Neural cell (in vitro differentiated cells): Measurements from ENCODE around the gene MAST4. TPM values are rescaled to one million over a fixed set of nuclear protein-coding genes. Genes with fewer than 3 reads are reported as not detected.

Source experiments
- H2AFZ ChIP-seq: fragments of 200-600, 300-800 bp; sonication (generic), shearing (Covaris generic); 2 replicates; pipeline ENCODE4 v1.6.0; 2014; ENCODE audit warnings: low read depth, mild to moderate bottlenecking, antibody characterized with exemption, low read length, moderate library complexity
- H3F3A ChIP-seq: fragments of 200-600 bp; shearing (Covaris generic); 2 replicates; pipeline ENCODE4 v1.6.1; 2016; ENCODE audit warnings: mild to moderate bottlenecking, moderate library complexity, mixed read lengths, antibody characterized with exemption, low read length; ENCODE audit not compliant: insufficient read depth, poor library complexity, severe bottlenecking
- H3K27ac ChIP-seq: fragments of 200-600, 300-800 bp; sonication (generic), shearing (Covaris generic); 2 replicates; pipeline ENCODE4 v1.5.1; 2014; ENCODE audit warnings: mild to moderate bottlenecking, low read length, moderate library complexity
- H3K27me3 ChIP-seq: fragments of 300-800, 200-600 bp; sonication (generic), shearing (Covaris generic); 2 replicates; pipeline ENCODE4 v1.6.0; 2014; ENCODE audit warnings: mild to moderate bottlenecking, low read depth, low read length, moderate library complexity; ENCODE audit not compliant: insufficient read depth
- H3K36me3 ChIP-seq: fragments of 300-800, 200-600 bp; sonication (generic), shearing (Covaris generic); 2 replicates; pipeline ENCODE4 v1.5.1; 2014; ENCODE audit warnings: mild to moderate bottlenecking, antibody characterized with exemption, low read length, moderate library complexity; ENCODE audit not compliant: insufficient read depth
- H3K4me2 ChIP-seq: fragments of 300-800, 200-600 bp; sonication (generic), shearing (Covaris generic); 2 replicates; pipeline ENCODE4 v1.6.0; 2014; ENCODE audit warnings: mild to moderate bottlenecking, low read length
- H3K4me3 ChIP-seq: fragments of 300-800, 200-600 bp; sonication (generic), shearing (Covaris generic); 2 replicates; pipeline ENCODE4 v1.5.1; 2014; ENCODE audit warnings: mild to moderate bottlenecking, low read length, moderate library complexity
- H3K79me2 ChIP-seq: fragments of 200-600 bp; shearing (Covaris generic); replicated peaks from 2 replicates; pipeline ENCODE4 v1.6.0; 2014; ENCODE audit warnings: mild to moderate bottlenecking, low read length, moderate library complexity; ENCODE audit not compliant: insufficient read depth
- H3K9ac ChIP-seq: fragments of 300-800, 200-600 bp; sonication (generic), shearing (Covaris generic); 2 replicates; pipeline ENCODE4 v1.6.1; 2016; ENCODE audit warnings: mild to moderate bottlenecking, low read length, mixed read lengths
- H3K9me2 ChIP-seq: fragments of 200-600 bp; shearing (Covaris generic); 2 replicates; pipeline ENCODE4 v1.6.1; 2016; ENCODE audit warnings: mild to moderate bottlenecking, low read length, mixed read lengths; ENCODE audit not compliant: insufficient read depth
- H3K9me3 ChIP-seq: fragments of 200-600, 300-800 bp; sonication (generic), shearing (Covaris generic); 2 replicates; pipeline ENCODE4 v1.6.1; 2016; ENCODE audit warnings: mild to moderate bottlenecking, mixed run types, low read length, moderate library complexity, mixed read lengths
- H4K20me1 ChIP-seq: fragments of 200-600 bp; shearing (Covaris generic); 2 replicates; pipeline ENCODE4 v1.6.1; 2016; ENCODE audit warnings: mild to moderate bottlenecking, mixed run types; ENCODE audit not compliant: insufficient read depth
- EP300 ChIP-seq: fragments of 450-650 bp; conservative IDR thresholded peaks from 2 replicates; pipeline ENCODE4 v1.6.1; 2014; ENCODE audit warnings: antibody characterized with exemption, mild to moderate bottlenecking, moderate library complexity; ENCODE audit not compliant: poor library complexity, severe bottlenecking
- EZH2 ChIP-seq: fragments of 200-600, 300-800 bp; shearing (Covaris generic), sonication (generic); IDR thresholded peaks from 2 replicates; pipeline ENCODE4 v1.6.1; 2014; ENCODE audit warnings: antibody characterized with exemption, low read length, borderline replicate concordance, mild to moderate bottlenecking; ENCODE audit not compliant: insufficient read depth, poor library complexity, severe bottlenecking
- MXI1 ChIP-seq: fragments of 450-650 bp; conservative IDR thresholded peaks from 2 replicates; pipeline ENCODE4 v1.6.1; 2014; ENCODE audit warnings: antibody characterized with exemption, mild to moderate bottlenecking; ENCODE audit not compliant: poor library complexity, severe bottlenecking
- POLR2AphosphoS5 ChIP-seq: IDR thresholded peaks from 2 replicates; pipeline ENCODE4 v1.6.1; 2012
- RAD21 ChIP-seq: fragments of 450-650 bp; conservative IDR thresholded peaks from 2 replicates; pipeline ENCODE4 v1.6.1; 2014; ENCODE audit warnings: antibody characterized with exemption, mild to moderate bottlenecking, moderate library complexity
- SMC3 ChIP-seq: fragments of 450-650 bp; conservative IDR thresholded peaks from 2 replicates; pipeline ENCODE4 v1.6.1; 2014; ENCODE audit warnings: antibody characterized with exemption, mild to moderate bottlenecking, moderate library complexity; ENCODE audit not compliant: poor library complexity
- TAF1 ChIP-seq: IDR thresholded peaks from 2 replicates; pipeline ENCODE4 v1.6.1; 2012; ENCODE audit warnings: low read depth
- polyA plus RNA-seq: library from polyadenylated mRNA; depleted of rRNA; stranded (reverse); fragments of >200 nt; gene quantifications from 2 replicates; pipeline ENCODE4 v1.2.3, GENCODE V29; 2014
- TF ChIP-seq, protein P1 (sequence below): fragments of 450-650 bp; IDR thresholded peaks from 2 replicates; pipeline ENCODE4 v1.5.1; 2014; ENCODE audit warnings: antibody characterized with exemption, mild to moderate bottlenecking, moderate library complexity; ENCODE audit not compliant: poor library complexity, severe bottlenecking
- TF ChIP-seq, protein P2 (sequence below): IDR thresholded peaks from 2 replicates; pipeline ENCODE4 v1.6.1; 2012; ENCODE audit warnings: borderline replicate concordance

Gene MAST4
- polyA plus RNA-seq, 1 donor from 2014 or later = 2.3 TPM

DNA sequence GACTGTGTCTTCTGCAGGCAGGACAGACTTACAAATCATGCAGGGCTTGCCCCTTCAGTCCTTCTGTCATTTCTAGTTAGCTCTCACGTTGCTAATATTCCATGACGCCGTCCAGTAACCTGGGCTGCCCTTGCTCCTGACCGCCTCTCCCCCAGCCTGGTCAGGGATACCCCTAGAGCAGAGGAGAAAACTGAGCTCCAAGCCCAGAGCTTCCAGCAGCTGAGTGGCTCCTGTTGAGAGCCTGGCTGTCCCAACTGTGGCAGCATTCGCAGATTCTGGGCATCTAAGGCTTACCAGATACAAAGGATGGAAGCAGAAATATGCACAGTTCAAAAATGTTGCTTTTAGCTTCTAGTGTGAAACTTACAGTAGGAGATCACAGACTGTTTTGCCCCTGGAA, 415.2 kb downstream of the MAST4 start:
- H3F3A ChIP-seq = no peaks in the 10 kb centered on the region
- H3K27me3 ChIP-seq = no peaks in the 10 kb centered on the region
- TF ChIP-seq, protein P1, sequence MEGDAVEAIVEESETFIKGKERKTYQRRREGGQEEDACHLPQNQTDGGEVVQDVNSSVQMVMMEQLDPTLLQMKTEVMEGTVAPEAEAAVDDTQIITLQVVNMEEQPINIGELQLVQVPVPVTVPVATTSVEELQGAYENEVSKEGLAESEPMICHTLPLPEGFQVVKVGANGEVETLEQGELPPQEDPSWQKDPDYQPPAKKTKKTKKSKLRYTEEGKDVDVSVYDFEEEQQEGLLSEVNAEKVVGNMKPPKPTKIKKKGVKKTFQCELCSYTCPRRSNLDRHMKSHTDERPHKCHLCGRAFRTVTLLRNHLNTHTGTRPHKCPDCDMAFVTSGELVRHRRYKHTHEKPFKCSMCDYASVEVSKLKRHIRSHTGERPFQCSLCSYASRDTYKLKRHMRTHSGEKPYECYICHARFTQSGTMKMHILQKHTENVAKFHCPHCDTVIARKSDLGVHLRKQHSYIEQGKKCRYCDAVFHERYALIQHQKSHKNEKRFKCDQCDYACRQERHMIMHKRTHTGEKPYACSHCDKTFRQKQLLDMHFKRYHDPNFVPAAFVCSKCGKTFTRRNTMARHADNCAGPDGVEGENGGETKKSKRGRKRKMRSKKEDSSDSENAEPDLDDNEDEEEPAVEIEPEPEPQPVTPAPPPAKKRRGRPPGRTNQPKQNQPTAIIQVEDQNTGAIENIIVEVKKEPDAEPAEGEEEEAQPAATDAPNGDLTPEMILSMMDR = no peak
- no peak for TF ChIP-seq EZH2
- no peak for TF ChIP-seq SMC3
- TF ChIP-seq TAF1 = no peak
- no peak for TF ChIP-seq MXI1
- no peak for TF ChIP-seq RAD21
- no peak for TF ChIP-seq POLR2AphosphoS5
- no peak for TF ChIP-seq EP300
- H3K4me3 ChIP-seq = no peak overlapping the region
- no peak overlapping the region for H2AFZ ChIP-seq
- no peaks in the 10 kb centered on the region for H3K9me2 ChIP-seq
- H4K20me1 ChIP-seq = no peaks in the 10 kb centered on the region
- H3K27ac ChIP-seq = no peak overlapping the region
- H3K9ac ChIP-seq = no peak overlapping the region
- no peak overlapping the region for H3K4me2 ChIP-seq
- no peaks in the 10 kb centered on the region for H3K79me2 ChIP-seq
- no peaks in the 10 kb centered on the region for H3K9me3 ChIP-seq
- H3K36me3 ChIP-seq = no peaks in the 10 kb centered on the region

GRCh38 chr5:67012171-67012570, 416.0 kb downstream of the MAST4 start:
- no peak overlapping the region for H3K4me3 ChIP-seq
- no peaks in the 10 kb centered on the region for H3F3A ChIP-seq
- no peak overlapping the region for H2AFZ ChIP-seq
- H3K4me2 ChIP-seq = no peak overlapping the region
- no peak for TF ChIP-seq SMC3
- TF ChIP-seq EP300 = no peak
- TF ChIP-seq TAF1 = no peak
- TF ChIP-seq EZH2 = no peak
- no peak for TF ChIP-seq RAD21
- TF ChIP-seq, protein P2, sequence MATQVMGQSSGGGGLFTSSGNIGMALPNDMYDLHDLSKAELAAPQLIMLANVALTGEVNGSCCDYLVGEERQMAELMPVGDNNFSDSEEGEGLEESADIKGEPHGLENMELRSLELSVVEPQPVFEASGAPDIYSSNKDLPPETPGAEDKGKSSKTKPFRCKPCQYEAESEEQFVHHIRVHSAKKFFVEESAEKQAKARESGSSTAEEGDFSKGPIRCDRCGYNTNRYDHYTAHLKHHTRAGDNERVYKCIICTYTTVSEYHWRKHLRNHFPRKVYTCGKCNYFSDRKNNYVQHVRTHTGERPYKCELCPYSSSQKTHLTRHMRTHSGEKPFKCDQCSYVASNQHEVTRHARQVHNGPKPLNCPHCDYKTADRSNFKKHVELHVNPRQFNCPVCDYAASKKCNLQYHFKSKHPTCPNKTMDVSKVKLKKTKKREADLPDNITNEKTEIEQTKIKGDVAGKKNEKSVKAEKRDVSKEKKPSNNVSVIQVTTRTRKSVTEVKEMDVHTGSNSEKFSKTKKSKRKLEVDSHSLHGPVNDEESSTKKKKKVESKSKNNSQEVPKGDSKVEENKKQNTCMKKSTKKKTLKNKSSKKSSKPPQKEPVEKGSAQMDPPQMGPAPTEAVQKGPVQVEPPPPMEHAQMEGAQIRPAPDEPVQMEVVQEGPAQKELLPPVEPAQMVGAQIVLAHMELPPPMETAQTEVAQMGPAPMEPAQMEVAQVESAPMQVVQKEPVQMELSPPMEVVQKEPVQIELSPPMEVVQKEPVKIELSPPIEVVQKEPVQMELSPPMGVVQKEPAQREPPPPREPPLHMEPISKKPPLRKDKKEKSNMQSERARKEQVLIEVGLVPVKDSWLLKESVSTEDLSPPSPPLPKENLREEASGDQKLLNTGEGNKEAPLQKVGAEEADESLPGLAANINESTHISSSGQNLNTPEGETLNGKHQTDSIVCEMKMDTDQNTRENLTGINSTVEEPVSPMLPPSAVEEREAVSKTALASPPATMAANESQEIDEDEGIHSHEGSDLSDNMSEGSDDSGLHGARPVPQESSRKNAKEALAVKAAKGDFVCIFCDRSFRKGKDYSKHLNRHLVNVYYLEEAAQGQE = no peak
- no peak for TF ChIP-seq MXI1
- TF ChIP-seq POLR2AphosphoS5 = no peak
- TF ChIP-seq, protein P1 = no peak
- no peaks in the 10 kb centered on the region for H4K20me1 ChIP-seq
- H3K27ac ChIP-seq = no peak overlapping the region
- H3K9ac ChIP-seq = no peak overlapping the region
- no peaks in the 10 kb centered on the region for H3K79me2 ChIP-seq
- H3K9me2 ChIP-seq = no peaks in the 10 kb centered on the region
- H3K9me3 ChIP-seq = no peaks in the 10 kb centered on the region
- H3K36me3 ChIP-seq = no peaks in the 10 kb centered on the region
- H3K27me3 ChIP-seq = no peaks in the 10 kb centered on the region
